ENCODE data around the gene ARMC12. TPM values are rescaled to one million over a fixed set of nuclear protein-coding genes. Genes with fewer than 3 reads are reported as not detected.

ARMC12 gene
- total RNA-seq, 2 donors from 2014 or later: 0.21 to 0.29 TPM

- intact Hi-C loops (cut with DNase I): no loop called here
- no peak for ATAC-seq
- no peak for DNase-seq
Measured at GRCh38 chr6:35755278-35755924, 18.6 kb downstream of the ARMC12 start.

- intact Hi-C loops (cut with DNase I): no loop called here
- no peak for DNase-seq
- ATAC-seq: no peak
Measured at GRCh38 chr6:35757456-35758123, 20.8 kb downstream of the ARMC12 start.

- intact Hi-C loops (cut with DNase I): no loop called here
- DNase-seq (no peak), ATAC-seq (no peak)
Measured at GRCh38 chr6:35759426-35759825, 22.6 kb downstream of the ARMC12 start.

GRCh38 chr6:35765739-35766138 lies 28.9 kb downstream of the ARMC12 start:
- intact Hi-C loops (cut with DNase I): no loop called here
- DNase-seq (no peak), ATAC-seq (no peak)

- no peak for ATAC-seq
- DNase-seq: no peak
- intact Hi-C loops (cut with DNase I): no loop called here
Measured at GRCh38 chr6:35769211-35769610, 32.4 kb downstream of the ARMC12 start.

GRCh38 chr6:35771343-35771627 lies 34.5 kb downstream of the ARMC12 start:
- intact Hi-C loops (cut with DNase I): no loop called here
- ATAC-seq: no peak
- no peak for DNase-seq

- ATAC-seq (no peak), DNase-seq (no peak)
- intact Hi-C loops (cut with DNase I): no loop called here
Measured at GRCh38 chr6:35774116-35774794, 37.4 kb downstream of the ARMC12 start.

- DNase-seq (no peak), ATAC-seq (no peak)
- intact Hi-C loops (cut with DNase I): no loop called here
Measured at GRCh38 chr6:35775031-35775430, 38.2 kb downstream of the ARMC12 start.

- no peak for DNase-seq
- intact Hi-C loops (cut with DNase I): no loop called here
- ATAC-seq: peak; percentile 5 to 42
Measured at GRCh38 chr6:35776364-35777215, 39.8 kb downstream of the ARMC12 start, which contains the start of gene CLPSL2. Gene CLPSL2 (plus strand): TSS chr6:35776598. CDS start chr6:35776619, 21 bp downstream.

GRCh38 chr6:35777356-35778102 lies 40.7 kb downstream of the ARMC12 start:
- ATAC-seq: no peak
- DNase-seq: no peak
- intact Hi-C loops (cut with DNase I): no loop called here

GRCh38 chr6:35778437-35778836 lies 41.6 kb downstream of the ARMC12 start:
- DNase-seq (no peak), ATAC-seq (no peak)
- intact Hi-C loops (cut with DNase I): no loop called here

- no peak for DNase-seq
- intact Hi-C loops (cut with DNase I): no loop called here
- no peak for ATAC-seq
Measured at GRCh38 chr6:35780719-35781118, 43.9 kb downstream of the ARMC12 start, which contains the start of gene CLPSL1. Gene CLPSL1 (plus strand): TSS chr6:35781019. CDS start chr6:35781111, 92 bp downstream.

- no peak for ATAC-seq
- intact Hi-C loops (cut with DNase I): no loop called here
- DNase-seq: no peak
Measured at GRCh38 chr6:35781290-35781689, 44.5 kb downstream of the ARMC12 start.

- DNase-seq (no peak), ATAC-seq (no peak)
- intact Hi-C loops (cut with DNase I): no loop called here
Measured at GRCh38 chr6:35782424-35782823, 45.6 kb downstream of the ARMC12 start.

GRCh38 chr6:35784200-35784599 lies 47.4 kb downstream of the ARMC12 start:
- intact Hi-C loops (cut with DNase I): no loop called here
- ATAC-seq (no peak), DNase-seq (no peak)

- DNase-seq (no peak), ATAC-seq (no peak)
- intact Hi-C loops (cut with DNase I): no loop called here
Measured at GRCh38 chr6:35786272-35786671, 49.4 kb downstream of the ARMC12 start.

GRCh38 chr6:35786810-35787209 lies 50.0 kb downstream of the ARMC12 start:
- intact Hi-C loops (cut with DNase I): no loop called here
- DNase-seq (no peak), ATAC-seq (peak in 1 of 2 donors; percentile 55)

GRCh38 chr6:35787266-35788218 lies 50.7 kb downstream of the ARMC12 start:
- intact Hi-C loops (cut with DNase I): no loop called here
- DNase-seq (no peak), ATAC-seq (peak in 1 of 2 donors; percentile 11)

Measured in left cardiac atrium (tissue), 4 donors.